Activated CD8-positive, alpha-beta memory T cell treated with anti-CD3 and anti-CD28 coated beads, Interleukin-2, amount 50 U/mL, for 1 hour (primary cell): ENCODE data around the gene TXNDC2.
"Not testable (repeated sequence)": the region's sequence is repeated elsewhere in the genome, so short reads cannot be mapped to it uniquely, and the experiment has no call there.

Source experiments
- DNase-seq: peaks from one replicate; pipeline ENCODE4 v3.0.0-alpha.2; 2020; ENCODE audit errors: extremely low read depth

Gene TXNDC2

GRCh38 chr18:9884532-9885140 is 1.1 kb upstream of the TXNDC2 start:
- DNase-seq = no peak

DNA sequence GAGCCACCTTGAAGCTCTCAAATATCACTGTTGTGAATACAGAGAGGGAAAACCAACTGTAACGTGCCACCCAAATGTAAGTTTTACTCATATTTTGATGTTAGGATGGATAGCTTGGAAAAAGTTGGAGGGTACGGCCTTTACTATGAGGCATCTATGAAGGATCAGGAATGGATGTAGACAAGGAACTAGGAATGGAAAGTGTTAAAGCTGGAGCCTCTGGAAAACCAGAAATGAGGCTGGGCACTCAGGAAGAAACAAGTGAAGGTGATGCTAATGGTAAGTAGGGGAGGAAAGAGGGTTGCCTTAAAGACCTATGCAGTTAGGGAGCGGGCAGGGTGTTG is 204 bp downstream of the TXNDC2 start:
- no peak for DNase-seq

DNA sequence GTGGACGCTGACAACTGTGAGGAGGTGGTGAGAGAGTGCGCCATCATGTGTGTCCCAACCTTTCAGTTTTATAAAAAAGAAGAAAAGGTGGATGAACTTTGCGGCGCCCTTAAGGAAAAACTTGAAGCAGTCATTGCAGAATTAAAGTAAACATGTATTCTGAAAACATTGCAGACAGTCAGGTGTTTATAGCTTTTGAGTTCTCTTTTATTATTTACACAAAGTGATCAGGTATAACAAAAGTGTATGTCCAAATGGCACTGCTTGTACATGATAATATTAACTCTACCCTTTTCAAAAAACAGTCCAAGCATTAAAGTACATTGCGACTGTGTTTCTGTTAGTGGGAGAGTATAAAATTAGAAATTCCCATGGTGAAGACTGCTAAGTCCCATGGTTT is 2.2 kb downstream of the TXNDC2 start:
- DNase-seq = no peak

GRCh38 chr18:9890196-9890595 is 4.4 kb downstream of the TXNDC2 start:
- DNase-seq = no peak

GRCh38 chr18:9890957-9891356 is 5.2 kb downstream of the TXNDC2 start:
- DNase-seq = no peak

DNA sequence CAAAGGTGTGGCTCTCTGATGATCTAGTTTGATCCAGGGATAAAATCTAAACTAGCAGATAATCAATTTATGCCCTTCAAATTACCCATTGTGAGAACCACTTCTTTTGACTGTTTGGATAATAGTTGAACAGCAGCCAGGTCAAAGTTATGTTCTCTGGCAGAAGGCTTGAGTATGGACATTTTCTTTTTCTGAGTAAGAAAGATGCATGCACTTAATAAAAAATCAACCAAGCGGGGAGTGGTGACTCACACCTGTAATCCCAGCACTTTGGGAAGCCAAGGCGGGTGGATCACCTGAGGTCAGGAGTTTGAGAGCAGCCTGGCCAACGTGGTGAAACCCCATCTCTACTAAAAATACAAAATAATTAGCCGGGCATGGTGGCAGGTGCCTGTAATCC is 5.7 kb downstream of the TXNDC2 start:
- DNase-seq = not testable (repeated sequence)

GRCh38 chr18:9894454-9895068 is 8.8 kb downstream of the TXNDC2 start:
- no peak for DNase-seq

GRCh38 chr18:9897129-9897528 is 11.4 kb downstream of the TXNDC2 start:
- no peak for DNase-seq

DNA sequence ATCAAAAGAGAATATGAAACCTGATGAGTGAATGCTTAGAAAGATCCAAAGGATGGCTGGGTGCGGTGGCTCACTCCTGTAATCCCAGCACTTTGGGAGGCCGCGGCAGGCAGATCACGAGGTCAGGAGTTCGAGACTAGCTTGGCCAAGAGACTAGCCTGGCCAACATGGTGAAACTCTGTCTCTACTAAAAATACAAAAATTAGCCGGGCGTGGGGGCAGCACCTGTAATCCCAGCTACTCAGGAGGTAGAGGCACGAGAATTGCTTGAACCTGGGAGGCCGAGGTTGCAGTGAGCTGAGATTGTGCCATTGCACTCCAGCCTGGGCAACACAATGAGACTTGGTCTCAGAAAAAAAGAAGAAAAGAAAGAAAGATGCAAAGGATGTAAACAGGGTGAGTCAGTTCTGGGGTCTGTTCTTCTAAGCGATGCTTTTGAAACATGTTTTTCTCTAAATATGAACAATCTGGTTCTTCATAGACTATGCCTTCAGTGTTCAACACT is 12.1 kb downstream of the TXNDC2 start:
- not testable (repeated sequence) for DNase-seq

DNA sequence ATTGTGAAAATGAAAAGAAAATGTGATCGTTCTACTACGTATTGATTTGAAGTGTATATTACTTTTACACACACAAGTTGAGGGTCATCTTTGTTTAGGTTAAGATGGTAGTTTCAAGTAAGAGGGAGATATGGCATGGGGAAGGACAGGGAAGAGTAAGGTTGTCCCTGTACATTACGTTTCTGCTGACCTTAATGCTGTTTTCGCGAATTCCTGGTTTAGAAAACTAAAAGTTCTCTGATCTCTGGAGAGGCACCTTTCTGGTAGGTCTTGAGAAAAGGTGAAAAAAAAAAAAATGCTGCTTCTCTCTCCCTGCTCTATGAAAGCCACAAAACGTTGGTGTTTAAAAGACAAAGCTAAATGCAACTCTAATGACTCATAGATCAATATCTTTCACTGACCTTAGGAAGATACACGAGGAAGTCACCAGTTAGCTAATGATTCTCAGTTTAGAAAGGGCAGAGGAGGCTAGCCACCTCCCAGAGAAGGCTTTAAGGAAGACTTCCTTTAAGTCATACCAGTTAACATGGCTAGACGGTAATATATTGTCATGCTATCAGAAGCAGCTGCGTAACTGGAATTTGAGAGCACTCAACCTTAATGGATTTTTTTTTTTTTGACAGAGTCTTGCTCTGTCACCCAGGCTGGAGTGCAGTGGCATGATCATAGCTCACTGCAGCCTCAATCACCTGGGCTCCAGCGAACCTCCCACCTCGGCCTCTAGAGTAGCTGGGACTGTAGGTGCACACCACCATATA is 13.2 kb downstream of the TXNDC2 start:
- no peak for DNase-seq

GRCh38 chr18:9899550-9899930 is 13.8 kb downstream of the TXNDC2 start:
- DNase-seq = not testable (repeated sequence)

DNA sequence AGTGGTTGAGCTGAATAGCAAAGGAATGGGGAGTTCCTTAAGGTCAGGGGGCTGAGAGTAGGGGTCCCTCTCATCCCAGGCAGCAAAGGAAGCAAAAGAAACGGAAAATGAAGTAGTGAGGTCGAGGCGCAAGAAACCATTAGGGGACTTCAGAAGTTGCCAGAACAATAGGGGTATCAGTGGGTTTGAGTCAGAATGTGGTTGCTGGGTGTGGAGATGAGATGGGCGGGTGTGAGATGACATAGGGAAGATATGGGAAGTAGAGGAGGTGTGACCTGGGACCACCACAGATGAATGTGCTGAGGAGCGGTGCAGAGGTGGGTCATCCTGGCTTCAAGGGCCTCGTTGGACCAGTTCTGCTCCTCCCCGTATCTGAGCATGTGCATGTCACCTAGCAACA is 14.9 kb downstream of the TXNDC2 start:
- no peak for DNase-seq

GRCh38 chr18:9901377-9901776 is 15.6 kb downstream of the TXNDC2 start:
- DNase-seq = no peak

DNA sequence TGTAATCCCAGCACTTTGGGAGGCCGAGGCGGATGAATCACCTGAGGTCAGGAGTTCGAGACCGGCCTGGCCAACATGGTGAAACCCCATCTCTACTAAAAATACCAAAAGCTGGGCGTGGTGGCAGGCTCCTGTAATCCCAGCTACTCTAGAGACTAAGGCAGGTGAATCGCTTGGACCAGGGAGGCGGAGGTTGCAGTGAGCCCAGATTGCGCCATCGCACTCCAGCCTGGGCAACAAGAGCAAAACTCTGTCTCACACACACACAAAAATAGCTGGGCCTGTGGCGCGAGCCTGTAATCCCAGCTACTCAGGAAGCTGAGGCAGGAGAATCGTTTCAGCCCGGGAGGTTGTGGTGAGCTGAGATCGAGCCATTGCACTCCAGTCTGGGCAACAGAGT is 16.5 kb downstream of the TXNDC2 start:
- DNase-seq = not testable (repeated sequence)

GRCh38 chr18:9902832-9903231 is 17.1 kb downstream of the TXNDC2 start:
- DNase-seq = no peak

- no peak for DNase-seq
These were observed 19.7 kb downstream of the TXNDC2 start for GRCh38 chr18:9905401-9905922.

DNA sequence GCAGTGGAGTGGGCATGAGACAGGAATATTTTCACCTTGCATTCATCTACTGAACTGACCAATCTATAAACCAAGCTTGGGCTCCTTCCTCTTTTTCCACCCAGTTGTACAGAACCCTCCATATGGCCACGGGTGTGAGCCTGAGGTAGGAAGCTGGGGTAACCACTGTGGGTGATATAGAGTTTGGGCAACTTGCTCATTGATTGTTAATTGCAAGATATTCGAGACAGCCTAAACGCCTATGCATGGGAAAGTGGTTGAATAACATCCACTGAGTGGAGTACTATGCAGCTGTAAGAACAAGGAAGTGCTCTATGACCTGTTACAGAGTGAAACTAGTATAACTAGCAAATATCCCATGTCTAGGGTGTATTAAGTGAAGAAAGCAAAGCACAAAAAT is 20.7 kb downstream of the TXNDC2 start:
- DNase-seq = no peak

DNA sequence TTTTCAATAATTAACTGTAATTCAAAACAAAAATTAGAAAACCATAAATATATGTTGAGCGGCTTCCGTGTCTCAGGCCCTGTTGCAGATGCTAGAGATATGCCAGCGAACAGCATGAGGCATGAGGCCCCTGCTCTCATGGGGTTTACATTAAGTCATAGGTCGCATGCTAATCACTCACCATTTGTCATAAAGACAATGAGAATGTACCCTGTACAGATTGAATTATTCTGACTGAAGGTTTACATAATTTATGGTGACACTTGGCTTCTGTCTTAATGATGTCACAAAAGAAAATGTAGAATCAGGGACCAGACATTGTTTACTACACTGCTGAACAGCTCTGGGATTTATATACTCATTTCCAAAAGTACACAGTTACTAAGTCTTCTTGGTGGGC is 22.1 kb downstream of the TXNDC2 start:
- DNase-seq = no peak

- no peak for DNase-seq
These were observed 24.3 kb downstream of the TXNDC2 start for GRCh38 chr18:9910071-9910470.

GRCh38 chr18:9910661-9911060 is 24.9 kb downstream of the TXNDC2 start:
- no peak for DNase-seq

GRCh38 chr18:9911226-9911625 is 25.5 kb downstream of the TXNDC2 start:
- no peak for DNase-seq

DNA sequence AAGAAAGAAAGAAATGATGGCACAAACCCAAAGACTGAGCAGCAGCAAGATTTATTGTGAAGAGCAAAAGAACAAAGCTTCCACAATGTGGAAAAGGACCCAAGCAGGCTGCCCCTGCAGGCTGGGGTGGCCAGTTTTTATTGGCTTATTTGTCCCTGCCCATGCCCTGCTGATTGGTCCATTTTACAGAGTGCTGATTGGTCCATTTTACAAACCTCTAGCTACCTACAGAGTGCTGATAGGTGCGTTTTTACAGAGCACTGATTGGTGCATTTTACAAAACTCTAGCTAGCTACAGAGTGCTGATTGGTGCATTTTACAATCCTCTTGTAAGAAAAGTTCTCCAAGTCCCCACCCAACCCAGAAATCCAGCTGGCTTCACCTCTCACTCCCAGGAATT is 26.5 kb downstream of the TXNDC2 start:
- DNase-seq = not testable (repeated sequence)

GRCh38 chr18:9913151-9913525 is 27.4 kb downstream of the TXNDC2 start:
- no peak for DNase-seq
